Stimulated activated naive CD4-positive, alpha-beta T cell (primary cell): ENCODE measurements around the gene KLHL26.

Source experiments
- DNase-seq, 6 experiments: peaks; one replicate each; lab custom pipeline; 2025; lab: John Stamatoyannopoulos, UW

The KLHL26 gene

GRCh38 chr19:18646535-18647370, 9.9 kb downstream of the KLHL26 start:
- no peak for DNase-seq

- no peak for DNase-seq
These were observed 10.5 kb downstream of the KLHL26 start for GRCh38 chr19:18647371-18647767.

GRCh38 chr19:18647807-18648206, 11.0 kb downstream of the KLHL26 start:
- DNase-seq = no peak

GRCh38 chr19:18648973-18649315, 12.1 kb downstream of the KLHL26 start:
- no peak for DNase-seq

GRCh38 chr19:18649371-18650020, 12.7 kb downstream of the KLHL26 start:
- DNase-seq = no peak

- no peak for DNase-seq
These were observed 13.2 kb downstream of the KLHL26 start for GRCh38 chr19:18650021-18650390.

GRCh38 chr19:18650468-18651041, 13.7 kb downstream of the KLHL26 start:
- no peak for DNase-seq

- no peak for DNase-seq
These were observed 14.5 kb downstream of the KLHL26 start for GRCh38 chr19:18651300-18651699.

GRCh38 chr19:18651733-18652132, 14.9 kb downstream of the KLHL26 start:
- DNase-seq = no peak

GRCh38 chr19:18653853-18654252, 17.0 kb downstream of the KLHL26 start:
- no peak for DNase-seq

- DNase-seq = no peak
These were observed 17.6 kb downstream of the KLHL26 start for GRCh38 chr19:18654469-18654868.

- no peak for DNase-seq
These were observed 18.5 kb downstream of the KLHL26 start for GRCh38 chr19:18655173-18655844.

- DNase-seq = no peak
These were observed 19.7 kb downstream of the KLHL26 start for GRCh38 chr19:18656337-18657086.

GRCh38 chr19:18657590-18658365, 20.9 kb downstream of the KLHL26 start:
- no peak for DNase-seq

GRCh38 chr19:18658366-18658855, 21.6 kb downstream of the KLHL26 start:
- no peak for DNase-seq

- DNase-seq = no peak
These were observed 22.6 kb downstream of the KLHL26 start for GRCh38 chr19:18659281-18660050.

- DNase-seq = no peak
These were observed 23.5 kb downstream of the KLHL26 start for GRCh38 chr19:18660051-18660910.

GRCh38 chr19:18660939-18661670, 24.3 kb downstream of the KLHL26 start:
- no peak for DNase-seq
